Osteoblast (primary cell): ENCODE results near the gene ECD. TPM values are rescaled to one million over a fixed set of nuclear protein-coding genes. Genes with fewer than 3 reads are reported as not detected.

Source experiments
- DNase-seq: peaks from one replicate; pipeline ENCODE4 v3.0.0; 2011; ENCODE audit warnings: low spot score, mixed read lengths; ENCODE audit not compliant: insufficient read length; ENCODE audit errors: missing footprints
- H2AFZ ChIP-seq: 2 replicates; pipeline ENCODE4 v1.6.0; 2011; ENCODE audit warnings: mild to moderate bottlenecking, low read length
- H3K27ac ChIP-seq: 2 replicates; pipeline ENCODE4 v1.5.1; 2011; ENCODE audit warnings: mild to moderate bottlenecking, low read depth, low read length, moderate library complexity
- H3K27me3 ChIP-seq: 2 replicates; pipeline ENCODE4 v1.6.0; 2012; ENCODE audit warnings: mild to moderate bottlenecking, control low read depth, inconsistent platforms, low read length, moderate library complexity; ENCODE audit not compliant: insufficient read depth
- H3K36me3 ChIP-seq: 2 replicates; pipeline ENCODE4 v1.5.1; 2011; ENCODE audit warnings: mild to moderate bottlenecking, low read length, control low read depth, moderate library complexity; ENCODE audit not compliant: insufficient read depth
- H3K4me1 ChIP-seq: 2 replicates; pipeline ENCODE4 v1.5.1; 2011; ENCODE audit warnings: mild to moderate bottlenecking, low read length, control low read depth, moderate library complexity; ENCODE audit not compliant: insufficient read depth
- H3K4me2 ChIP-seq: 2 replicates; pipeline ENCODE4 v1.6.0; 2011; ENCODE audit warnings: mild to moderate bottlenecking, low read length; ENCODE audit not compliant: insufficient read depth
- H3K4me3 ChIP-seq: fragments of 200-600 bp; sonication (generic); 3 replicates; pipeline ENCODE4 v1.5.1; 2012; ENCODE audit warnings: mild to moderate bottlenecking, low read length, inconsistent platforms; ENCODE audit not compliant: insufficient read depth
- H3K79me2 ChIP-seq: 2 replicates; pipeline ENCODE4 v1.6.0; 2012; ENCODE audit warnings: mild to moderate bottlenecking, low read length, control low read depth, inconsistent platforms; ENCODE audit not compliant: insufficient read depth
- H3K9me3 ChIP-seq: 2 replicates; pipeline ENCODE4 v1.5.1; 2011; ENCODE audit warnings: low read depth, low read length, control low read depth
- H4K20me1 ChIP-seq: 2 replicates; pipeline ENCODE4 v1.6.0; 2012; ENCODE audit warnings: mild to moderate bottlenecking, low read length, control low read depth; ENCODE audit not compliant: insufficient read depth
- CTCF ChIP-seq: IDR thresholded peaks from 2 replicates; pipeline ENCODE4 v1.5.1; 2011; ENCODE audit warnings: mild to moderate bottlenecking, low read depth, low read length, moderate library complexity; ENCODE audit errors: extremely low read depth
- total RNA-seq: library from RNA; depleted of rRNA; stranded (reverse); fragments of >200 nt; gene quantifications from 2 replicates; pipeline ENCODE4 v1.2.3, GENCODE V29; 2012

The ECD gene
- total RNA-seq, 1 donor, result 35.5 TPM

DNA sequence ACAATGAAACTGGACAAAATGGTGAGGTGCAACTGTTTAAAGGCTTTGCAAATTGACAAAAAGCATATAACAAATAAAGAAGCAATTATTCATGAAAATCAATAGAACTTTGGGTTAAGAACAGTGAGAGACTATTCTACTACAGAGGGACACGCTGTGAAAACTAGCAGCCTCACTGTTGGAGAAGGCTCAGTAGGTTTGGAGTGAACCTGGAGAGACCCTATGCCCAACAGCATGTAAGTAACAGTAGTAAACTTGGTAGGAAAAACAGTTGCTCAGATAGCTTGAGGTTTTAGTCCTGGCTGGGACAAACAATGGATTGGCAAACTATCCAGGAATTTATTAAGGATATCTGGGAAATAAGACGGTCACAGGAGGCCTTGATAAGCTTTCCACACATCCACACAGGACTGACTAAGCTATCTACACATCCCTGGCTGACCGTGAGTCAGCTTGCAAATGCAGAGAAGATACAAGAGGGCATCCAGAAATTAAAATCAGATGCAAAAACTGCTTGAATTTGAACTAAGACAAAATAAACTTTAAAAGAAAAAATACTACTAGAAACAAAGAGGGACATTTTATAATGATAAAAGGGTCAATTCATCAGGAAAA, 16.0 kb upstream of the ECD start:
- H3K4me1 ChIP-seq, result peaks cover 12% of the 10 kb centered on the region
- H3K36me3 ChIP-seq, result peaks cover 21% of the 10 kb centered on the region
- no peaks in the 10 kb centered on the region for H3K9me3 ChIP-seq
- no peak overlapping the region for H3K4me3 ChIP-seq
- H3K79me2 ChIP-seq, result no peaks in the 10 kb centered on the region
- no peak for TF ChIP-seq CTCF
- H2AFZ ChIP-seq, result no peak overlapping the region
- peak; percentile 65 for DNase-seq
- H4K20me1 ChIP-seq, result no peaks in the 10 kb centered on the region
- peak overlapping the region; percentile 46 for H3K27ac ChIP-seq
- no peaks in the 10 kb centered on the region for H3K27me3 ChIP-seq
- peak overlapping the region; percentile 14 for H3K4me2 ChIP-seq

- Histone ChIP-seq H2AFZ (no peak overlapping the region), H3K27ac (peak overlapping the region; percentile 19)
Observed at GRCh38 chr10:73182568-73182967, 14.8 kb upstream of the ECD start.

DNA sequence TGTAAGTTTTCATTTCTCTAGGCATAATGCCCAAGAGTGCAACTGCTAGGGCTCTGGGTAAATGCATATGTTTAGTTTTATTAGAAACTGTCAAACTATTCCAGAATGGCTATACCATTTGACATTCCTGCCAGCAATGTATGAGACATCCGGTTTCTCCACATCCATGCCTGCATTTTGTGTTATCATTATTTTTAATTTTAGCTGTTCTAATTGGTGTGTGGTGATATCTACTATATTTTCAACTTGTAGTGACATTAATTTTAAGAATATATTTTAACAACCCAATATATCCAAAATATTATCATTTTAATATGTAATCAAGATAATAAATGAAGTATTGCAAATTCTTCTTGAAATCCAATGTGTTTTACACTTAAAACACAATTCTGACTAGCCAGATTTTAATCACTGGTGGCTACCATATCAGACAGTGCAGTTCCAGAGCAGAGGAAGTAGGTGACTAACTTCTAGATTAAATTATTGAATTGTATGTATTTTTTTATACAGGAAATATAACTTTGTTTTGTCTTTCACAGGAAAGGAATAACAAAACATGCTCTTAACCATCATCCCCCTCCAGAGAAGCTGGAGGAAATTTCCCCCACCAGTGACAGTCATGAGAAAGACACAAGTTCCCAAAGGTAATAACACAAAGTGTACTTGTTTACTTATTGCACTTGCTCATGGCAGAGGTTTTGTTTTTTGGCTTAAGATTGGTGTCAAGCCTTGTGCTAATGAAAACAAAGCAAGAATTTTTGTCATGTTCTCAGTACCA, 6.5 kb upstream of the ECD start:
- Histone ChIP-seq H3K4me1 (no peaks in the 10 kb centered on the region), H2AFZ (no peak overlapping the region), H3K27me3 (no peaks in the 10 kb centered on the region), H3K4me3 (no peak overlapping the region), H4K20me1 (no peaks in the 10 kb centered on the region), H3K4me2 (no peak overlapping the region), H3K27ac (no peak overlapping the region), H3K79me2 (peaks cover 2% of the 10 kb centered on the region), H3K9me3 (no peaks in the 10 kb centered on the region), H3K36me3 (peaks cover 26% of the 10 kb centered on the region)
- DNase-seq, result no peak
- TF ChIP-seq CTCF, result no peak

More at GRCh38 chr10:73182568-73182967, 14.8 kb upstream of the ECD start:
- Histone ChIP-seq H3K9me3 (no peaks in the 10 kb centered on the region), H3K27me3 (no peaks in the 10 kb centered on the region), H3K36me3 (peaks cover 25% of the 10 kb centered on the region), H3K4me2 (peak overlapping the region; percentile 14), H4K20me1 (no peaks in the 10 kb centered on the region), H3K79me2 (no peaks in the 10 kb centered on the region), H3K4me1 (peaks cover 12% of the 10 kb centered on the region), H3K4me3 (no peak overlapping the region)
- TF ChIP-seq CTCF, result no peak
- DNase-seq, result peak; percentile 84

DNA sequence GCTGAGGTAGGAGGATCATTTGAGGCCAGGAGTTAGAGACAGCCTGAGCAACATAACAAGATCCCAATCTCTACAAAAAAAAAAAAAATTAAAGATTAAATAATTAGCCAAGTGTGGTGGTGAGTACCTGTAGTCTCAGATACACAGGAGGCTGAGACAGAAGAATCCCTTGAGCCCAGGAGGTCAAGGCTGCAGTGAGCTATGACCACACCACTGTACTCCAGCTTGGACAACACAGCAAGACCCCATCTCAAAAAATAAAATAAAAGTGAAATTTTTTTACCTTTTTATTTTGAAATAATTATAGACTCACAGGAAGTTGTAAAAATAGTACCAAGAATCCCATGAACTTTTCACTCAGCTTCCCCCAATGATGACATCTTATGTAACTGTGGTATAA, 5.1 kb upstream of the ECD start:
- no peak for TF ChIP-seq CTCF
- no peak for DNase-seq
- Histone ChIP-seq H3K4me2 (no peak overlapping the region), H3K9me3 (no peaks in the 10 kb centered on the region), H3K4me3 (no peak overlapping the region), H4K20me1 (no peaks in the 10 kb centered on the region), H3K27me3 (no peaks in the 10 kb centered on the region), H3K36me3 (peaks cover 21% of the 10 kb centered on the region), H2AFZ (no peak overlapping the region), H3K27ac (no peak overlapping the region), H3K4me1 (peaks cover 4% of the 10 kb centered on the region), H3K79me2 (peaks cover 14% of the 10 kb centered on the region)
